GM12865 (cell line): ENCODE measurements around the gene REV1.

Source experiments
- DNase-seq: peaks from one replicate; pipeline ENCODE4 v3.0.0; 2010; ENCODE audit warnings: low read depth
- H3K4me3 ChIP-seq: 2 replicates; pipeline ENCODE4 v1.5.1; 2011; ENCODE audit warnings: mild to moderate bottlenecking, low read depth, low read length, control low read depth
- CTCF ChIP-seq: IDR thresholded peaks from 2 replicates; pipeline ENCODE4 v1.5.1; 2011; ENCODE audit warnings: low read length, control low read depth, low read depth, inconsistent platforms; ENCODE audit not compliant: insufficient read depth; ENCODE audit errors: missing control alignments

The REV1 gene

GRCh38 chr2:99404797-99405669 is 84.8 kb downstream of the REV1 start:
- TF ChIP-seq CTCF = no peak
- no peak overlapping the region for H3K4me3 ChIP-seq
- DNase-seq = no peak

- no peak for DNase-seq
Measured at GRCh38 chr2:99404039-99404796, 85.6 kb downstream of the REV1 start.

GRCh38 chr2:99403524-99403923 is 86.3 kb downstream of the REV1 start:
- no peak overlapping the region for H3K4me3 ChIP-seq
- TF ChIP-seq CTCF = no peak
- DNase-seq = no peak

More at GRCh38 chr2:99404039-99404796, 85.6 kb downstream of the REV1 start:
- H3K4me3 ChIP-seq = no peak overlapping the region
- TF ChIP-seq CTCF = no peak

GRCh38 chr2:99403084-99403483 is 86.7 kb downstream of the REV1 start:
- no peak for TF ChIP-seq CTCF
- no peak overlapping the region for H3K4me3 ChIP-seq
- no peak for DNase-seq

GRCh38 chr2:99401841-99402240 is 88.0 kb downstream of the REV1 start:
- TF ChIP-seq CTCF = no peak
- no peak overlapping the region for H3K4me3 ChIP-seq
- no peak for DNase-seq

- no peak for TF ChIP-seq CTCF
- no peak for DNase-seq
- no peak overlapping the region for H3K4me3 ChIP-seq
Measured at GRCh38 chr2:99399795-99400194, 90.0 kb downstream of the REV1 start.

GRCh38 chr2:99399063-99399462 is 90.8 kb downstream of the REV1 start:
- no peak for TF ChIP-seq CTCF
- H3K4me3 ChIP-seq = no peak overlapping the region
- DNase-seq = no peak
